Activated B cell treated with CpG ODN at 0.5 μM for 24 hours (primary cell): ENCODE results near the gene CCL11. TPM values are rescaled to one million over a fixed set of nuclear protein-coding genes. Genes with fewer than 3 reads are reported as not detected.

ENCODE experiments used
- ATAC-seq: fragments of 200-7000 bp; cut with Tn5 transposase; one replicate; pipeline ENCODE4 v1.10.0; 2021; ENCODE audit warnings: low read depth, mild to moderate bottlenecking, moderate library complexity
- CTCF ChIA-PET: fragments of 350-600 bp; sonication (Branson Sonifier 250); formaldehyde crosslinking; loops from one replicate; lab custom pipeline; 2021; ENCODE audit warnings: antibody characterized with exemption; lab: Charles Lee
- POLR2A ChIA-PET: fragments of 350-600 bp; sonication (Branson Sonifier 250); formaldehyde crosslinking; loops from one replicate; lab custom pipeline; 2021; ENCODE audit warnings: antibody characterized with exemption; lab: Charles Lee
- DNase-seq: peaks from one replicate; pipeline ENCODE4 v3.0.0; 2022
- H3K27ac Mint-ChIP-seq: one replicate; pipeline ENCODE4 v1.8.0; 2020; ENCODE audit warnings: mixed read lengths
- H3K27me3 Mint-ChIP-seq: one replicate; pipeline ENCODE4 v1.8.0; 2021; ENCODE audit warnings: mixed read lengths
- H3K36me3 Mint-ChIP-seq: one replicate; pipeline ENCODE4 v1.8.0; 2021; ENCODE audit warnings: low read depth, mixed read lengths
- H3K4me1 Mint-ChIP-seq: one replicate; pipeline ENCODE4 v1.8.0; 2021; ENCODE audit warnings: mixed read lengths
- H3K4me3 Mint-ChIP-seq: one replicate; pipeline ENCODE4 v1.8.0; 2020; ENCODE audit warnings: mild to moderate bottlenecking, mixed read lengths
- H3K9me3 Mint-ChIP-seq: one replicate; pipeline ENCODE4 v1.8.0; 2020; ENCODE audit warnings: mixed read lengths
- CTCF ChIP-seq: fragments of 200-600 bp; IDR thresholded peaks from one replicate; pipeline ENCODE4 v1.8.0; 2022; ENCODE audit warnings: antibody characterized with exemption, mild to moderate bottlenecking
- intact Hi-C: fragments of 100-400 bp; cut with micrococcal nuclease; formaldehyde crosslinking; loops from one replicate; pipeline ENCODE4 v1.15.1; 2024
- total RNA-seq: library from RNA; stranded (reverse); gene quantifications from 2 replicates; pipeline ENCODE4 v1.2.3, GENCODE V29; 2022

The CCL11 gene
- total RNA-seq, 1 donor from 2014 or later = not detected

- Mint-ChIP-seq H3K9me3 (peaks cover 2% of the 10 kb centered on the region), H3K27me3 (peaks cover 29% of the 10 kb centered on the region), H3K36me3 (no peaks in the 10 kb centered on the region), H3K4me1 (peaks cover 6% of the 10 kb centered on the region), H3K4me3 (no peak overlapping the region), H3K27ac (no peak overlapping the region)
- ATAC-seq = no peak
- POLR2A ChIA-PET = no interaction called here
- no peak for DNase-seq
- no peak for TF ChIP-seq CTCF
- intact Hi-C loops = no loop called here
- CTCF ChIA-PET = no interaction called here
Measured at GRCh38 chr17:34299027-34299426, 13.5 kb downstream of the CCL11 start.

- Mint-ChIP-seq H3K36me3 (no peaks in the 10 kb centered on the region), H3K27ac (no peak overlapping the region), H3K4me1 (peaks cover 6% of the 10 kb centered on the region), H3K4me3 (no peak overlapping the region), H3K27me3 (peaks cover 29% of the 10 kb centered on the region), H3K9me3 (peaks cover 2% of the 10 kb centered on the region)
- DNase-seq = no peak
- ChIA-PET POLR2A (interaction anchor here (0.6 kb wide), 1 partner anchor 125 kb away, joined by 4 read pairs; no protein-coding TSS in a partner anchor), CTCF (no interaction called here)
- TF ChIP-seq CTCF = no peak
- ATAC-seq = no peak
- intact Hi-C loops = no loop called here
Measured at GRCh38 chr17:34299956-34300577, 14.5 kb downstream of the CCL11 start.

GRCh38 chr17:34300652-34301370, 15.3 kb downstream of the CCL11 start:
- DNase-seq (no peak), ATAC-seq (no peak)
- Mint-ChIP-seq H3K27me3 (peaks cover 29% of the 10 kb centered on the region), H3K36me3 (no peaks in the 10 kb centered on the region), H3K4me1 (peaks cover 6% of the 10 kb centered on the region), H3K9me3 (peaks cover 2% of the 10 kb centered on the region), H3K4me3 (no peak overlapping the region), H3K27ac (no peak overlapping the region)
- CTCF ChIA-PET = no interaction called here
- TF ChIP-seq CTCF = no peak
- intact Hi-C loops = no loop called here
- POLR2A ChIA-PET = no interaction called here

GRCh38 chr17:34301986-34302385, 16.4 kb downstream of the CCL11 start:
- ChIA-PET CTCF (interaction anchor here (1.3 kb wide), 1 partner anchor 59 kb away, joined by 3 read pairs; no protein-coding TSS in a partner anchor), POLR2A (no interaction called here)
- DNase-seq (no peak), ATAC-seq (no peak)
- intact Hi-C loops = no loop called here
- peaks cover 33% of the 10 kb centered on the region for H3K27me3 Mint-ChIP-seq
- H3K4me3 Mint-ChIP-seq = no peak overlapping the region
- peaks cover 6% of the 10 kb centered on the region for H3K4me1 Mint-ChIP-seq
- no peak for TF ChIP-seq CTCF
- no peaks in the 10 kb centered on the region for H3K36me3 Mint-ChIP-seq
- H3K9me3 Mint-ChIP-seq = no peaks in the 10 kb centered on the region
- no peak overlapping the region for H3K27ac Mint-ChIP-seq

GRCh38 chr17:34302636-34303035, 17.1 kb downstream of the CCL11 start:
- intact Hi-C loops = no loop called here
- CTCF ChIA-PET = interaction anchor here (1.3 kb wide), 1 partner anchor 59 kb away, joined by 3 read pairs; no protein-coding TSS in a partner anchor
- Mint-ChIP-seq H3K4me3 (no peak overlapping the region), H3K9me3 (no peaks in the 10 kb centered on the region), H3K36me3 (no peaks in the 10 kb centered on the region), H3K4me1 (peaks cover 6% of the 10 kb centered on the region), H3K27ac (no peak overlapping the region), H3K27me3 (peaks cover 34% of the 10 kb centered on the region)
- ATAC-seq = no peak
- POLR2A ChIA-PET = no interaction called here
- no peak for DNase-seq
- TF ChIP-seq CTCF = no peak
